ENCODE data around the gene CABP2. TPM values are rescaled to one million over a fixed set of nuclear protein-coding genes. Genes with fewer than 3 reads are reported as not detected.
A peak's percentile ranks its signal among the peaks of the same experiment; 100 is the strongest.

CABP2 gene
- total RNA-seq, 4 donors from 2014 or later: not detected

DNA sequence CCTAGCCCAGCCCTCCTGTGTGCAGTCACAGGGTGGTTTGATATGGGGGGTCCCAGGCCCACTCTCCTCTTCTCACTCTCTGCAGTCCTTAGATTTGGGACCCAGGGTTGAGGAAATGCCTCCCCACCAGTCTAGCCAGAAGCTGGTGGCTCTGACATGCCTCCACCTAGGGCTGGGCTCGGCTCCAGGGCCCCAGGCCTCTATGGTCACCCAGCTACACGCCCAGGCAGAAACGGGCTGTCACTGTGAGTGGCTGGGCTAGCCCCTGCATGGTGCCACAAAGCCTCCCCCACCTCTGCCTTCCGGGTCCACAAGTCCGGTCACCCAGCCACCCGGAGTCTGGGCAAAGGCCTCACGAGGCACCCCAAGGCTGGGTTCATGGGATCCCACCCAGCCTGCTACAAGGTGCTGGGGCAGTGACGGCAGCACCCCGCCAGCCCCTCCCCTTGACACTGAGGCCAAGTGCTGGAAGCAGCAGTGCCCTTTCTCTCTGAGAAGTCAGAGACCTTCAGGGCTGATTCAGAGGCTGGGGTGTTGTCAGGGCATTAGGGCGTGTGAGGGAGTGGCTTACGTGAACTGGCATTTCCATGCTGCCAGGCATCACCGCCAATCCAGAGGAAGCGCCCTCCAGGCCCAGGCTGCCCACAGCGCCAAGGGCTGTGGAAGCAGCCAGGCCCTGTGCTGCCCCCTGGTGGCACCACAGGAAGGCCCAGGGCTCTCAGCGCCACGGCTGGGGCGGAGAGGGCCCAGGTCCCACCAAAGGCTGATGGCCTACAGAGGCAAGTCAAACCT is 17.4 kb downstream of the CABP2 start:
- 8% methylated on average over 9 of the region's 17 CpGs for WGBS

DNA sequence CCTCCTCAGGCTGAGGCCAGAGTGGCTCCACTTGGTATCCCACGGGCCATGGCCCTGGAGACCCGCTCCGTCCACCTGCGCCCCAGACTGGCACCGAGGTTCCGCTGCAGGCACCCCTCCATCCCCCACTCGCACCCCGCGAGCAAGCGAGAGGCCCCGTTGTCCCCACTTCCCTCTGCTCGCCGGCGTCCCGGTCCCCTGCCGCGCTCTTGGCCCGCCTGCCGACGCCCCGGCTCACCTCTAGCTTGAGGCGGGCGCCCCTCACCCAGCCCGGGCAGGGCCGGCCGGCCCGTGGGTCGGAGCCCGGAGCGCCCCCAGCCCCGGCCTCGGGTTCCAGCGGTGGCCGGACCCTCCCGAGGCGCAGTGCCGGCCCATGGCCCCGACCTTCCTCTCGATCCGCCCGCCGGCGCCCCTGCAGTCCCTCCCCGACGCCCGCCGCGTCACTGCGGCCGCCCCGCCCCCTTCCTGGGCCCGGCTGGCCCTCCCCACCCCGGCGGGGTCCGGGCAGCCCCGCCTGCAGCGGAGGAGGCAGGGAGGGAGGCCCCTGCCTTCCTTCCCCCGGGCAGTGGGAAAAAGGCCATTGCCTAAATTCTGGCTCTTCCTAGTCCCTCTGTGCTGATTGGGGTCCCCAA is 18.2 kb downstream of the CABP2 start, which contains the start of gene PITPNM1:
TSS of gene PITPNM1 (minus strand) at position 414 of the 632 bp plus-strand sequence. CDS start 1,183 bp downstream, outside the sequence.
- peaks cover 27 to 60% (median 54%) of the 10 kb centered on the region in 4 donors for H3K4me1 ChIP-seq

More for the DNA sequence above, 17.4 kb downstream of the CABP2 start:
- intact Hi-C loops (cut with DNase I): loop anchor here (5.0 to 10.0 kb wide), 2 partner anchors 104 to 151 kb away; partner anchors contain the start of genes POLD4, PPP1CA and TBC1D10C
- Histone ChIP-seq H3K36me3 (peaks cover 0 to 27% (median 18%) of the 10 kb centered on the region in 4 donors), H3K27ac (replicated peaks in 1 of 4) (peak overlapping the region; percentile 97 to 100 (median 98)), H3K4me1 (peaks cover 27 to 60% (median 54%) of the 10 kb centered on the region in 4 donors), H3K27me3 (peaks cover 0 to 38% (median 3%) of the 10 kb centered on the region in 4 donors), H3K4me3 (peak overlapping the region; percentile 55 to 64 (median 60)), H3K9me3 (no peaks in the 10 kb centered on the region)
- DNase-seq (ENCODE audit: extremely low spot score): peak; percentile 95
- TF ChIP-seq, protein P1, sequence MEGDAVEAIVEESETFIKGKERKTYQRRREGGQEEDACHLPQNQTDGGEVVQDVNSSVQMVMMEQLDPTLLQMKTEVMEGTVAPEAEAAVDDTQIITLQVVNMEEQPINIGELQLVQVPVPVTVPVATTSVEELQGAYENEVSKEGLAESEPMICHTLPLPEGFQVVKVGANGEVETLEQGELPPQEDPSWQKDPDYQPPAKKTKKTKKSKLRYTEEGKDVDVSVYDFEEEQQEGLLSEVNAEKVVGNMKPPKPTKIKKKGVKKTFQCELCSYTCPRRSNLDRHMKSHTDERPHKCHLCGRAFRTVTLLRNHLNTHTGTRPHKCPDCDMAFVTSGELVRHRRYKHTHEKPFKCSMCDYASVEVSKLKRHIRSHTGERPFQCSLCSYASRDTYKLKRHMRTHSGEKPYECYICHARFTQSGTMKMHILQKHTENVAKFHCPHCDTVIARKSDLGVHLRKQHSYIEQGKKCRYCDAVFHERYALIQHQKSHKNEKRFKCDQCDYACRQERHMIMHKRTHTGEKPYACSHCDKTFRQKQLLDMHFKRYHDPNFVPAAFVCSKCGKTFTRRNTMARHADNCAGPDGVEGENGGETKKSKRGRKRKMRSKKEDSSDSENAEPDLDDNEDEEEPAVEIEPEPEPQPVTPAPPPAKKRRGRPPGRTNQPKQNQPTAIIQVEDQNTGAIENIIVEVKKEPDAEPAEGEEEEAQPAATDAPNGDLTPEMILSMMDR (IDR thresholded peaks at IDR 0.05): peak; percentile 96 to 99 (median 98)
- TF ChIP-seq EP300 (IDR thresholded peaks at IDR 0.05) (no peak), POLR2A (IDR thresholded peaks at IDR 0.05; ENCODE audit: low read depth) (no peak), POLR2AphosphoS5 (IDR thresholded peaks at IDR 0.05) (peak; percentile 85 to 86)

DNA sequence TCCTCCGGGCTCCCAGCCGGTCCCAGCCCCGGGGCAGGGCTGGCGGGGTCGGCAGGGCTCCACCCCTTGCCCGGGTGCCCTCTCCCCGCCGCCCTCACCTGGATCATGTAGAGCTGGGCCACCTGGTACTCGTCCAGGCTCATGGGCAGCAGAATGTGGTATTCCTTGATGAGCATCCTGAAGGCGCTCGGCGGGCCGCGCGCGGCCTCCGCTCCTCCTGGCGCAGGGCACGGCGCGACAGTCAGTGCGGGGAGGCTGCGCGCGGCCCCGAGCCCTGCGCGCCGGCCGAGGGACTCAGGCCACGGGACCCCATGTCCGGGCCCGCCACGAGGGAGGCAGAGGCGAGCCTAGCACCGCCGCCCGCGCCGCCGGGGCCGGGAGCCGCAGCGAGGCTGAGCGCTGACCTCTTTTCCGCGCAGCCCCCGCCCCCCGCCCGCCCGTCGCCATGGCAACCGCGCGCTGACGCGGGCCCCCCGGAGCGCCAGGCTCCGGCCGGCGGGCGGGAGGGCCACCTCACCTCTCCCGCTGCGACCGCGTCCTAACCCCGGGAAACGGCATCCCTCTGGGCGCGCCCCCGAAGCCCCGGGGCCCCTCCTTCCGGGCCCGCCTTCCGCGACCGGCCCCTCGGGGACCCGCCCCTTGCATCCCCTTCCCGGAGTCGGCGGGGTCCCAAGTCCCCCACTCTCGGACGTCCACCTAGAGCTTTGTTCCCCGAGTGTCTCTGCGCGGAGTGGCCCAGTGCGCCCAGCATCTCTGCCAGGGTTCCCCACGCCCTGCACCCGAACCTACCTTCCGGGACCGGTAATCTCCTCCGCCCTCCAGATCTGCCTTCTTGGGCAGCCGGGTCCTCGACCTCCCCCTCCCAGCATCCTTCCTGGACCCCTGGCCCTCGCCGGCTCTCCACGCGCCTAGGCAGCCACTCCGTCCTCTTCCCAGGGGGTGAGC is 19.0 kb downstream of the CABP2 start:
- peaks cover 0 to 38% (median 3%) of the 10 kb centered on the region in 4 donors for H3K27me3 ChIP-seq
- H3K36me3 ChIP-seq: peaks cover 0 to 40% (median 20%) of the 10 kb centered on the region in 4 donors
- H3K4me1 ChIP-seq: peaks cover 27 to 59% (median 54%) of the 10 kb centered on the region in 4 donors
- TF ChIP-seq POLR2AphosphoS5 (IDR thresholded peaks at IDR 0.05) (no peak), EP300 (IDR thresholded peaks at IDR 0.05) (no peak)
- peak overlapping the region; percentile 97 to 100 (median 98) for H3K27ac ChIP-seq (replicated peaks in 1 of 4)
- WGBS: 0% methylated on average over 14 of the region's 101 CpGs
- no peak for DNase-seq (ENCODE audit: extremely low spot score)
- H3K4me3 ChIP-seq: peak overlapping the region; percentile 55 to 64 (median 60)
- H3K9me3 ChIP-seq: no peaks in the 10 kb centered on the region
- intact Hi-C loops (cut with DNase I): loop anchor here (10.0 kb wide), 1 partner anchor 149 kb away; the partner anchor contains the start of gene POLD4

More for the DNA sequence above, 18.2 kb downstream of the CABP2 start, which contains the start of gene PITPNM1:
- Histone ChIP-seq H3K27ac (replicated peaks in 1 of 4) (peak within 1 kb of the TSS; percentile 97 to 100 (median 98)), H3K27me3 (peaks cover 0 to 38% (median 3%) of the 10 kb centered on the region in 4 donors), H3K4me3 (peak within 1 kb of the TSS; percentile 55 to 64 (median 60)), H3K36me3 (peaks cover 0 to 34% (median 18%) of the 10 kb centered on the region in 4 donors), H3K9me3 (no peaks in the 10 kb centered on the region)
- no peak for DNase-seq (ENCODE audit: extremely low spot score)
- intact Hi-C loops (cut with DNase I): loop anchor here (5.0 to 10.0 kb wide), 2 partner anchors 103 to 150 kb away; partner anchors contain the start of genes POLD4, PPP1CA and TBC1D10C
- TF ChIP-seq EP300 (IDR thresholded peaks at IDR 0.05): no peak
- TF ChIP-seq POLR2AphosphoS5 (IDR thresholded peaks at IDR 0.05): no peak
- TF ChIP-seq, protein P1 (IDR thresholded peaks at IDR 0.05): no peak
- TF ChIP-seq POLR2A (IDR thresholded peaks at IDR 0.05; ENCODE audit: low read depth): no peak
- 5% methylated on average over 4 of the region's 58 CpGs for whole genome bisulfite sequencing

DNA sequence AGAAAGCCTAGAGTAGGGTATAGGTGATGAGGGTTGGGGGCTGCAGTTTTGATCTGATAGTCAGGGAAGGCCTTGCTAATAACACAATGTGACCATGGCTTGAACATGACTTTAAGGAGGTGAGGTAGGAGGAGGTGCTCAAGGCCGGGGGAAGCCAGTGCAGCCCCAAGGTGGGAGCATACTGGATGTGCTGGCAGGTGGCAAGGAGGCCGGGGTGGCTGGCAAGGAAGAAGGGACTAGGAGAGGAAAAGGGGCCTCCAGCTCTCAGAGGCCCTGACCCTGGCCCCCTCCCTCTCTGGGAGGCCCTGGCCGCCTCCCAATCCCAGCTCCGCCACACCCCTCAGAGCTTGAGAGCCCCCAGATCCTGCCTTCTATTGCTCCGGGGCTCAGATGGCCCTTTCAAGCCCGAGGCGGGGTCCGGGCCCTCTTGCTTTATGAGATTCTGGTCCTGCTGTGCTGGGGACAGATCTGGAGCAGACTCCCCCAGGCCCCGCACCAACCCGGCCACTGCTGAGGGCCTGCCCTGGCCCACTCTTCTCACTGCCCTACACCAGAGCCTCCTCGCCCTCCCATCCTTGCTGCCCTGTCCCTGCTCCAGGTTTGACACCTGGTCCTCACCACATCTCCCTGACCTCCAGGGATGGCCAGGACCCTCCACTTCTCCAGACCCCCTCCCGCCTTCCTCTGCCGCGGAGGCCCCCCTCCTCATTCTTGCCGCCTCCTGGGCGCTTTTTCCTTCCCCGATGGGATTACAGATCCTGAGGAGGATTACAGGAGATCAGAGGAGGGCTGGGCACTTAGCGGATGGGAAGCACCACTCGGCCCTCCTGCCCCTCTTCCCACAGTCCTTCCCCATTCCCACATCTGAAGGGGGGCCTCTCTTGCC is 19.9 kb downstream of the CABP2 start:
- peak overlapping the region; percentile 55 to 64 (median 60) for H3K4me3 ChIP-seq
- WGBS: 86% methylated on average over 19 of the region's 19 CpGs
- H3K9me3 ChIP-seq: no peaks in the 10 kb centered on the region
- H3K4me1 ChIP-seq: peaks cover 27 to 52% (median 47%) of the 10 kb centered on the region in 4 donors
- DNase-seq (ENCODE audit: extremely low spot score): no peak
- TF ChIP-seq, protein P1 (IDR thresholded peaks at IDR 0.05): no peak
- TF ChIP-seq EP300 (IDR thresholded peaks at IDR 0.05) (no peak), POLR2A (IDR thresholded peaks at IDR 0.05; ENCODE audit: low read depth) (no peak), POLR2AphosphoS5 (IDR thresholded peaks at IDR 0.05) (no peak)
- no peak overlapping the region for H3K27ac ChIP-seq (replicated peaks in 1 of 4)
- H3K36me3 ChIP-seq: peaks cover 0 to 46% (median 23%) of the 10 kb centered on the region in 4 donors
- intact Hi-C loops (cut with DNase I): loop anchor here (10.0 kb wide), 1 partner anchor 149 kb away; the partner anchor contains the start of gene POLD4
- peaks cover 0 to 38% (median 3%) of the 10 kb centered on the region in 4 donors for H3K27me3 ChIP-seq
